GM21619 (cell line): ENCODE results near the gene CCZ1B.
"Not testable (repeated sequence)": the region's sequence is repeated elsewhere in the genome, so short reads cannot be mapped to it uniquely, and the experiment has no call there.

Source experiments
- ATAC-seq: cut with Tn5 transposase; IDR thresholded peaks from one replicate; pipeline ENCODE4 v1.9.1; 2021; ENCODE audit not compliant: unreplicated experiment

Gene CCZ1B

GRCh38 chr7:6749335-6749734, 76.7 kb downstream of the CCZ1B start:
- ATAC-seq, result not testable (repeated sequence)
